HFFc6 (cell line): ENCODE results near the gene LAMA2. TPM values are rescaled to one million over a fixed set of nuclear protein-coding genes. Genes with fewer than 3 reads are reported as not detected.

Experiments used
- DNase-seq: peaks from one replicate; pipeline ENCODE4 v3.0.0-alpha.2; 2018
- H3K27ac Mint-ChIP-seq: 2 replicates; pipeline ENCODE4 v1.8.0; 2020; ENCODE audit warnings: mild to moderate bottlenecking, mixed read lengths
- H3K27me3 Mint-ChIP-seq: 2 replicates; pipeline ENCODE4 v1.8.0; 2021; ENCODE audit warnings: mild to moderate bottlenecking, moderate library complexity, mixed read lengths; ENCODE audit not compliant: insufficient read depth
- H3K36me3 Mint-ChIP-seq: 2 replicates; pipeline ENCODE4 v1.8.0; 2021; ENCODE audit warnings: low read depth, mixed read lengths
- H3K4me1 Mint-ChIP-seq: 2 replicates; pipeline ENCODE4 v1.8.0; 2020; ENCODE audit warnings: low read depth, mixed read lengths
- H3K4me3 Mint-ChIP-seq: 2 replicates; pipeline ENCODE4 v1.8.0; 2020; ENCODE audit warnings: mild to moderate bottlenecking, moderate library complexity, mixed read lengths
- H3K9me3 Mint-ChIP-seq: 2 replicates; pipeline ENCODE4 v1.8.0; 2020; ENCODE audit warnings: mild to moderate bottlenecking, mixed read lengths
- CTCF ChIP-seq: fragments of 200-600 bp; sonication (generic); IDR thresholded peaks from 2 replicates; pipeline ENCODE4 v1.5.0; 2021; ENCODE audit warnings: antibody characterized with exemption, mild to moderate bottlenecking
- total RNA-seq, 6 experiments: library from RNA; stranded (reverse); fragmentation: NEBNext Ultra II Directional; extraction: Animal tissue kit (Norgen Biotek cat#: 25700); gene quantifications; 2 replicates in 1 of 6; 3 replicates in 5 of 6; pipeline ENCODE4 v1.2.3, GENCODE V29; 2021

LAMA2 gene
- total RNA-seq, 6 experiments from 2014 or later = 8.2 to 14.3 (median 10.5) TPM

GRCh38 chr6:129353067-129353466 lies 470.1 kb downstream of the LAMA2 start:
- no peaks in the 10 kb centered on the region for H3K27me3 Mint-ChIP-seq

GRCh38 chr6:129356129-129356528 lies 473.2 kb downstream of the LAMA2 start:
- peaks cover 34% of the 10 kb centered on the region for H3K4me1 Mint-ChIP-seq
- TF ChIP-seq CTCF = no peak
- H3K9me3 Mint-ChIP-seq = no peaks in the 10 kb centered on the region
- H3K27me3 Mint-ChIP-seq = no peaks in the 10 kb centered on the region
- no peak overlapping the region for H3K4me3 Mint-ChIP-seq
- DNase-seq = no peak
- H3K36me3 Mint-ChIP-seq = no peaks in the 10 kb centered on the region
- H3K27ac Mint-ChIP-seq = no peak overlapping the region

More at GRCh38 chr6:129353067-129353466, 470.1 kb downstream of the LAMA2 start:
- no peak for DNase-seq
- H3K4me3 Mint-ChIP-seq = no peak overlapping the region
- no peaks in the 10 kb centered on the region for H3K36me3 Mint-ChIP-seq
- peaks cover 21% of the 10 kb centered on the region for H3K4me1 Mint-ChIP-seq
- no peaks in the 10 kb centered on the region for H3K9me3 Mint-ChIP-seq
- H3K27ac Mint-ChIP-seq = no peak overlapping the region
- no peak for TF ChIP-seq CTCF

GRCh38 chr6:129359811-129360681 lies 477.1 kb downstream of the LAMA2 start:
- Mint-ChIP-seq H3K4me3 (no peak overlapping the region), H3K4me1 (peaks cover 22% of the 10 kb centered on the region)

GRCh38 chr6:129360682-129360955 lies 477.7 kb downstream of the LAMA2 start:
- Mint-ChIP-seq H3K4me3 (no peak overlapping the region), H3K27me3 (no peaks in the 10 kb centered on the region; the same call in 1 of the 2 replicates), H3K36me3 (no peaks in the 10 kb centered on the region), H3K27ac (no peak overlapping the region), H3K9me3 (no peaks in the 10 kb centered on the region), H3K4me1 (peaks cover 19% of the 10 kb centered on the region)
- no peak for TF ChIP-seq CTCF
- no peak for DNase-seq

More at GRCh38 chr6:129359811-129360681, 477.1 kb downstream of the LAMA2 start:
- Mint-ChIP-seq H3K27me3 (no peaks in the 10 kb centered on the region; the same call in 1 of the 2 replicates), H3K36me3 (no peaks in the 10 kb centered on the region), H3K27ac (no peak overlapping the region), H3K9me3 (no peaks in the 10 kb centered on the region)
- DNase-seq = peak; percentile 17
- TF ChIP-seq CTCF = no peak

GRCh38 chr6:129364037-129364436 lies 481.1 kb downstream of the LAMA2 start:
- H3K36me3 Mint-ChIP-seq = no peaks in the 10 kb centered on the region
- peaks cover 18% of the 10 kb centered on the region for H3K4me1 Mint-ChIP-seq
- no peak overlapping the region for H3K4me3 Mint-ChIP-seq
- no peak for TF ChIP-seq CTCF
- no peaks in the 10 kb centered on the region; the same call in 1 of the 2 replicates for H3K27me3 Mint-ChIP-seq
- no peaks in the 10 kb centered on the region for H3K9me3 Mint-ChIP-seq
- H3K27ac Mint-ChIP-seq = no peak overlapping the region
- no peak for DNase-seq
